Effector CD8-positive, alpha-beta T cell (primary cell): ENCODE data around the gene RSPH3.
"Not testable (repeated sequence)": the region's sequence is repeated elsewhere in the genome, so short reads cannot be mapped to it uniquely, and the experiment has no call there.

ENCODE experiments used
- DNase-seq: peaks from one replicate; lab custom pipeline; 2025; lab: John Stamatoyannopoulos, UW

RSPH3 gene

DNA sequence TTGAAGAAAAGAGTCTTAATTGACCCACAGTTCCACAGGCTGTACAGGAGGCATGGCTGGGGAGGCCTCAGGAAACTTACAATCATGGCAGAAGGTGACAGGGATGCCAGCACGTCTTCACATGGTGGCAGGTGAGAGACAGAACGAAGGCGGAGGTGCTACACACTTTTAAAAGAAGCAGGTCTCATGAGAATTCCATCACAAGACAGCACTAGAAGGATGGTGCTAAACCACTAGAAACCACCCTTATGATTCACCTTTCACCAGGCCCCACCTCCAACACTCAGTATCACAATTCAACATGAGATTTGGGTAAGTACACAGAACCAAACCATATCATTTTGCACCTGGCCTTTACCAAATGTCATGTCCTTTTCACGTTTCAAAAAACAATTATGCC, 23.9 kb upstream of the RSPH3 start:
- no peak for DNase-seq

DNA sequence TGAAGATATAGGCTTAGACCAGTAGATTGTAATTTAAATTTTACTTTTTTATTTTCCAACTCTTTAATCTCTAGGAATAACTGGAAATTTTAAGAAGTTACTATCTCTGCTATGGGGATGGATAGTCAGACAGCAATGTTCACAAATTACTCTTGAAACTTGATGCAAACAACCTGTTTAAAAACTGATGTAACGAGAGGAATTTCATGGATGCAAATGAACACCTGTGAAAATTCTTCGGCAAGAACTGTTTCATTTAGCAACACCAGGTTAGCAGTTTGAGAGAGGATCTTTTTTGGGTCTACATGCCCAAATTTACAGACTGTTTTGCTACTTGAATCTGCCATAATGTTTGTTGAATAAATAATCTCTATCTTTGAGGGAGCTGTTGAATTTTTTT, 20.0 kb upstream of the RSPH3 start:
- DNase-seq: no peak

DNA sequence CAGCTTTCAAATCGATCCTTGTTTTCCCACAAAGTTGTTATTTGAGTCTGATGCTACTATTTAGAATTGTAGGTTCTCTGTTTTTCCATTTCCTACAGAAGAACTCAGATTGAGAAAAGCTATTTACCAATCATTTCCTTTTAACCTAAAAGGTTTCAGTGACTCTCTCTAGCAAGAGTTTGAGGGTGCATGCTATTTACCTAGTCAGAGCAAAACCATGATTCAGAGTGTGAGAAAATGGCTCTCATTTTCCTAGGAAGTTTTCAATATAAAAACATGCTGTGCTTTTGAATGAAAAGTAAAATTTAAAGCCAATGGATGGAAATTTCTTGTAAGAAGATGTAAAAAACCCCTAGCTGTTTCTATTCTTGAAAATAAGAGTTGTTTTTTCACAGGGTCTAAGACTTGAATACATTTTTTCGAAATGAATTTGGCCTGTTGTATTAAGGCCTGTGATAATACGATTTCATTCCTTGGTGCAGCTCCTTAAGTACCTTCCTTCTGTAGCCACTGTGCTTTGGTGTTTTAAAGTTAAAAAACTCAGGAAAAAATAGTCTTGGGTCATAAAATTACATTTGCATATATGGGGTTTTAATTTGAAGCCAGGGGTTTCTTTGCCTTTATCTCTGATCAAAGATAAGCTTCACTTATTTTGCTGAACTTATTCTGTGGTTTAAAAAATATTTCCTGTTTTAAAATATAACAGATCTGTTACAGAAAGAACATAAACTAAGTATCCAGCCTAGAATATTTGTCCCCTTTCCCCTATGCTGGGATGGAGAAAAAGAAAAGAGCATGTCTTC, 18.0 kb upstream of the RSPH3 start:
- DNase-seq: no peak

DNA sequence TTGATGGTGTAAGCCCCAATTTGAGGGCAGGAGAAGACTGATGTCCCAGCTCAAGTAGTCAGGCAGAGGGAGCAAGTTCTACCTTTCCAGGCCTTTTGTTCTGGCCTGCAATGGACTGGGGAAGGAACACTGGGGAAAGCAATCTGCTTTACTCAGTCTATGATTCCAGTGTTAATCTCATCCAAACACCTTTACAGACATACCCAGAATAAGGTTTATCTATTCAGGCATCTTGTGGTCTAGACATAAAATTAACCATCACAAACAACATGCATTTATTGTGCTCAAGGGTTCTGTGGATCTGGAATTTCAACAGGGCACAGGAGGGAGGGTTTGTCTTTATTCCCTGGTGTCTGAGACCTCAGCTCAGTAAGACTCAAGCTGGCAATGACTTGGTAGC, 14.4 kb upstream of the RSPH3 start:
- DNase-seq: no peak

DNA sequence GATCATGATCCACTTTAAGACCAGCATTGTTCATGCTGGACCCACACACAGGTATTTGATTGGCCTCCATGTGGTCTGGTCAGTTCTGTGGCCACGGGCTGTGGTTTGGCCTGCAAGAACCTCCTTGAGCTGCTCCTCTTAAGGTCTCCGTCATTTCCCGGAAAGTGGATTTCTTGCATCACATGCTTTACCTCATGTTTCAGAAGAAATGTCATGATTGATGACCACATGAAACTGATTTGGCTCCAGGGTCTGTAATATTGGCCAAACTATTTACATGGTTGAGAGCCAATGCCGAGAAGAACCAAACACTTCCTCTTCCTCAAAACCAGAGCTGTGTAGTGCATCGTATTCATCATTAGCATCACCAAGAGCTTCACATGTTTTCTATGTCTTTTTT, 13.2 kb upstream of the RSPH3 start:
- no peak for DNase-seq

DNA sequence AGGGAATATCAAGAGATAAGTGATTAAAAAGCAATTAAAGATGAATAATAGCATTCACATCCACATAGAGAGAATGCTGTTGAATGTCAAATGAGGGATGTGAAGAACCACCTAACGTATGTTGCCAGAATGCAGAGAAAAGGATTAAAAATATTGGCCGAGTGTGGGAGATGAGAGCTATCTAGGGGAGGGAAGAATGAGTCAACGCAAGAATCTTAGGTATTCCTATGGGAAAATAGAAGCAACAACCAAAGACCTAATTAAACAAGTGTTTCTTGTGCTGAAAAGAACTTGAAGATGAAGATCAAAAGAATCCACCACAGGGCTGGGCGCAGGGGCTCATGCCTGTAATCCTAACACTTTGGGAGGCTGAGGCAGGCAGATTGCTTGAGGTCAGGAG, 12.2 kb upstream of the RSPH3 start:
- no peak for DNase-seq

DNA sequence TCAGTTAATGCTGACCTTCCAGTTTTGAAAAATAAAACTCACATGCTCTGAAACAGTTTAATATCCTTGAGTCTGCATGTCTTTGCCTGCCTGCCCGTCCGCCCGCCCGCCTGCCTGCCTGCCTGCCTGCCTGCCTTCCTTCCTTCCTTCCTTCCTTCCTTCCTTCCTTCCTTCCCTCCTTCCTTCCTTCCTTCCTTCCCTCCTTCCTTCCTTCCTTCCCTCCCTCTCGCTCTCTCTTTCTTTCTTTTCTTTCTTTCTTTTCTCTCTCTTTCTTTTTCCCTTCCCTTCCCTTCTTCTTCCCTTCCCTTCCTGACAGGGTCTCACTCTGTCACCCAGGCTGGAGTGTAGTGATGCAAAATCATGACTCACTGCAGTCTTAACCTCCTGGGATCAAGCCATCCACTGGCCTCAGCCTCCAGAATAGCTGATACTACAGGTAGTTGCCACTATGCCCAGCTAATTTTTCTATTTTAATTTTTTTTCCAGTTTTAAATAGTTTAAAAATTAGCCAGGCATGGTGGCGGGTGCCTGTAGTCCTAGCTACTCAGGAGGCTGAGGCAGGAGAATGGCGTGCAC, 10.1 kb upstream of the RSPH3 start:
- not testable (repeated sequence) for DNase-seq

DNA sequence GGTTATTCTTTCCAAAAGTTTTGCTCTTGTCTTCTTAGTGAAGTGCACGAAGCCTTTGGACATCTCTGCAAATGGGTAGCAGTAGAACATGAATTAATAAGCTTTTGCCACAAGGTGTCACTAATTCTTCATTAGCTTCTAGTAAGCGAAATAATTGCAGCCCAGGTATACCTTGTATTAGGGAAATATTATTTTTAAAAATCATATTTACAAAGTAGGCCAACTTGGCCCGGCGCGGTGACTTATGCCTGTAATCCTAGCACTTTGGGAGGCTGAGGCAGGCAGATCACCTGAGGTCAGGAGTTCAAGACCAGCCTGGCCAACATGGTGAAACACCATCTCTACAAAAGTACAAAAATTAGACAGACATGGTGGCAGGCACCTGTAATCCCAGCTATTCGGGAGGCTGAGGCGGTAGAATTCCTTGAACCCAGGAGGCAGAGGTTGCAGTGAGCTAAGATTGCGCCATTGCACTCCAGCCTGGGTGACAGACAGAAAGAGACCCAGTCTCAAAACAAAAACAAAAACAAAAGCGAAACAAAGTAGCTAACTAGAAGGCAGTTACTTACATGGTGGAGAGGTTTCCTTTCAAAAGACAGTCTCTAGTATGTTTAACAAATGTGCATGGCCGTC, 8.8 kb upstream of the RSPH3 start:
- DNase-seq: no peak

DNA sequence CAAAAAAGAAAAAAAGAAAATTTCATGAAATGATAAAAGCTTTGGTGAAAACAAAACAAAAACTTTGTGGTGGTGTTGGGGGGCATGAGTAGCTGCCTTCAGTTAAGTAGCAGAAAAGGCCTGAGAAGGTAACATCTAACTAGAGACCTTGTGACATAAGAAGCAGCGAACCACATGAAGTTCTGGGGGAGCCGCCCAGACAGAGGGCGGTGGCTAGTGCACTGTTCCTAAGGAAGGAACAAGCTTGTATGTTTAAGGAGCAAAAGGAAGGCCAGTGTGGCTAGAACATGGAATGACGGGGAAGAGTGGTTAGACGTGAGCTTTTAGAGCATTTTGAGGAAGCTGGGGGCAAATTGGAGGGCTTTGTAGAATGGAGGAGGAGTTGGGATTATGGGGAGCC, 7.5 kb upstream of the RSPH3 start:
- DNase-seq: no peak

DNA sequence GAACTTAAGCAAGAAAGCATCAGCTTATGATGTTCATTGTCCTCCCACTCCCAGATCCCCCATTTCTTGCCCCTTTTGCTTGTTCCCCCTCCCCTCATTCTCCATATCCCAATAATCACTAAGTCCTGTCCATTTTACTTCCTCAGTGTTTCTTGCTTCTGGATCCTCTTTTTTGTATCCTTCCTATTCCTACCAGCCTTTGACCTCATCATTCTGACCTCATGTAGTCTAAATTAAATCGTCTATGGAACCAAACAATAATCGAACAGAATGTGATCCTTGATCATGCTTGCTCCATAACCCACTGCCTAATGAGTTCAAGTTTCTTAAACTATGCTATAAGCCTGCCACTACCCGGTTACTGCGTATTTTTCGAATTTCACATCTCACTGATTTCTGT, 5.4 kb upstream of the RSPH3 start:
- DNase-seq: no peak

DNA sequence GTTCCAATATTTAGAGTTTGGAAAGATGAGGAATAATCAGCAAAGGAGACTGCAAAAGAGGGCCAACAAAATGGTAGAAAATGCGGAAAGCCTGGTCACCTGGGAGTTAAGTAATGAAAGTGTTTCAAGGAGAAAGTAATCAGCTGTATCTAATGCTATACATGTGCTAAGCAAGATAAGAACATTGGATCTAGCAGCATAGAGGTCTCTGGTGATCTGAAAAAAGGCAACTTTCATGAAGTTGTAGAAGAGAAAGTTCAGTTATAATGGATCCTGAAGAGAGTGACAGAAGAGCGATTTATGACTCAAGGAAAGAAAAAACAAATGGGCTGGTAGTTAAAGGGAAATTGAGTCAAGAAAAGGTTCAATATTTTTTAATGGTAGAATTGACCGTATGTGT, 4.6 kb upstream of the RSPH3 start:
- no peak for DNase-seq

DNA sequence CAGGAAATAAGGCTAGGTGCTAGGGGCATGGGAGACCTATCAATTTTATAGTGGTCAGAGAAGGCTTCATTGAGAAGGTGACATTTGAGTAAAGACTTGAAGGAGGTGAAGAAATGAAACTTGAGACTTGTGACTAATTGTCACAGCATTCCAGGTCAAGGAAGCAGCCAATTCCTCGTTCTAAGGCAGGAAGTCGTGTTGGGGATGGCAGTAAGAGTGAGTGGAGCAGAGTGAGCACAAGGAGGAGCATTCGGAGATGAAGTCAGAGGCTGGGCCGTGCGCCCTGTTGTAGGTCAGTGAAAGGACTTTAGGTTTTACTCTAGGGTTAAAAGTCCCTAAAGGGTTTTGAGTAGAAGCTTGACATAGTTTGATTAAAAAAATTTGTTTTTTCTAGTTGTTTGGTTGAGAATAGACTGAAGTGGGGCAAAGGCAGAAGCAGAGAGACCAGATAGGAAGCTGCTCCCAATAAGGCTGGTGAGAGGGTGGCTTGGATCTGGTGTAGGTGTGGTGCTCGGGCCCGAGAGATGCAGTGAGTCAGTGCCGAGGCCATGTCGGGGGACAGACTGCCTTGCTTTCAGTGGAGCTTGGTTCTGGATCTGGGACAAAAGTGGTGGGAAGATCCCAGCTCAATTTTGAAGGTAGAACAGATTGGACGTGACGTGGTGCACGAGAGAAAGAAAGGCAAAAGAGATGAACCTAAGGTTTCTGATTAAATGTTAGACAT, 2.6 kb upstream of the RSPH3 start:
- DNase-seq: no peak

DNA sequence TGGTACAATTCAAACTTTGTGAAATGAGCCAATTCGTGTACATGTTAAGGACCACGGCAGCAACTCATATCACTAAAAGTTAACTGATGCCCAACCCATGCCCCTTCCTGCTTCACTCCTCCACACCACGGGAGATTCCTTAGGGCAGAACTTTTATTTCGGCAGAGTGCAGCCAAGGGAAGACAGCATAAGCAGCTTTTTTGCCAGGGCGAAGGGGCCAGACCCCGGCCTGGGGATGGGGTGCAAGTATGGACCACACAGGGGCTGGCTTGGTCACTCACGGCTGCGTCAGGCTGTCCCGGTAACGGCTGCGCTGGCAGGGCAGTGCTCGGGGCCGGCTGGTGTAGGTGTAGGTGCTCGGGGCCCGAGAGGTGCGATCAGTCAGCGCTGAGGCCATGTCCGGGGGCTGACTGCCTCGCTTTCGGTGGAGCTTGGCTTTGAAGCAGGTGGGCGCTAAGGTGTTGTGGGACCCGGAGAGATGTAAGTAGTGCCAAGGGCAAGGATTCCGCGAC, 792 bp downstream of the RSPH3 start:
- DNase-seq: no peak

DNA sequence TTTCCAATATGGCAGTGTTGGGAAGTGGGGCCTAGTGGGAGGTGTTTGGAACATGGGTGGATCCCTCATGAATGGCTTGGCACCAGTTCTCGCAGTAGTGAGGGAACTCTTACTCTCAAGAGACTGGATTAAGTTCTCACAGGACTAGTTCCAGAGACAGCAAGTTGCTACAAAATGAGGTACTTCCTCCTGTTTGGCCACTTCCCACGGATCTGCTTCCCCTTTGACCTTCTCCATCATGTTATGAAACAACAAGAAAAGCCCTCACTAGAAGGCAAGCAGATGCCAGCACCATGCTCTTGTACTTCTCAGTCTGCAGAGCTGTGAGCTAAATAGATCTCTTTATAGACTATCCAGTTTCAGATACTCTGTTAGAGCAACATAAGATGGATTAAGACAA, 3.1 kb downstream of the RSPH3 start:
- no peak for DNase-seq

DNA sequence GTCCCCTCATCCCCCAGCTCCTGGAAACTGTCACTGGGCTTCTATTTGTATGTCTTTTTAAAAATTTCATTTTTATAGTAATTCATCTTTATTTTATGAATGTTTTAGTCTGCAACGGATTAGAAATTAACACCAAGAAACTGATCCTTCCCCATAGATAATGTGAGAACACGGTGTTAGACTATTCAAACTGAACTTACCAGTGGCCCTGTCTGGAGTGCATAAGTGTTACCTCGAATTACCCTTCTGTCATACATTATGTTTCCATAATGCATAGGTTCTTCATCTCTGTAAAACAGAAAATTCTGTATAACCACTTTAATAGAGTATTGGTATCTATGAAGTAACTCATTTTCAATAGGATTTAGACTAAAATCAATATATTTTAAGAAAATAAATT, 6.4 kb downstream of the RSPH3 start:
- DNase-seq: no peak

DNA sequence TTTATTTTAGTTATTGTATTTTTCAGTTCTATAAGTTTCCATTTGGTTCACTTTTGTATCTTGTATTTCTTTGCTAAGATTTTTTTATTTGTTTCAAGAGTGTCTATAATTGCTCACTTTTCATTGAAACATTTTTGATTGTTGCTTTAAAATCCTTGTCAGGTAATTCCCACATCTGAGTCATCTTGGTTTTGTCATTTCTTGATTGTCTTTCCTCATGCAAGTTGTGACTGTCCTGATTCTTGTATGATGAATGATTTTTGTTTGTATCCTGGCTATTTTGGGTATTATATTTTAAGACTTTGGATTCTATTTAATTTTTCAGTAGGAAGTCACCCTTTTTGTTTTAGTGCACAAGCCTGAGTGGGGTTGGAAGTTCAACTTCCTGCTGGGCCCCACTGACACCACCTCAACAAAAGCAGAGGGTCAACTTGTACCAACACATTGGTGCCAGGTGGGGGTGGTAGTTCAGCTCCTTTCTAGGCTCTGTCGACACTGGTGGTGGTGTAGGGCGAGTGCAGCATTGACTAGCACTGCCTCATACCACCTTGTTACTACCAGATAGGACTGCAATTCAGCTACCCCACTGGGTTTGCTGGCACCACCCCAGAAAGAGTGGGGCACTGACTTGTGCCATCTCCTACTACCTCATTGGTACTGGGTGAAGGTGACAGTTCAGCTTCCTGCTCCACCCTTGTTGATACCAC, 8.8 kb downstream of the RSPH3 start:
- DNase-seq: no peak

DNA sequence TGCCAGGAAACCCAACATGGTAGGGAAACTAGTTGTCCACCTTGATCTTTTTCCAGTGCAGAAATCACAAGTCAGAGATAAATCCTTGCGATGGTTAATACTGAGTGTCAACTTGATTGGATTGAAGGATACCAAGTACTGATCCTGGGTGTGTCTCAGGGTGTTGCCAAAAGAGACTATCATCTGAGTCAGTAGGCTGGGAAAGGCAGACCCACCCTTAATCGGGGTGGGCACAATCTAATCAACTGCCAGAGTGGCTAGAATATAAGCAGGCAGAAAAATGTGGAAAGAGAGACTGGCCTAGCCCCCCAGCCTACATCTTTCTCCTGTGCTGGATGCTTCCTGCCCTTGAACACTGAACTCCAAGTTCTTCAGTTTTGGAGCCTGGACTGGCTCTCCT, 10.3 kb downstream of the RSPH3 start:
- not testable (repeated sequence) for DNase-seq

DNA sequence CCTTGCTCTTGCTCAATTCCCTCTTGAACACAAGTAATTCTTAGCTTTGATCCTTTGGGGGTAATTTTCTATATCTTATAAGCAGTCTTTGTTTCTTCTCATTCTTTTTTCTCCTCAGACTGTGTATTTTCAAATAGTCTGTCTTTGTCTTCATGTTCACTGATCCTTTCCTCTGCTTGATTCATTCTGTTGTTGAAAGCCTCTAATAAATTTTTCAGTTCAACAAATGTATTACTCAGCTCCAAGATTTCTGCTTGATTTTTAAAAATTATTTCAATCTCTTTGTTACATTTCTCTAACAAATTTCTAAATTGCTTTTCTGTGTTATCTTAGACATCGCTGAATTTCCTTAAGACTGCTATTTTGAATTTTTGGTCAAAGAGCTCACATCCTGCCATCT, 11.5 kb downstream of the RSPH3 start:
- DNase-seq: no peak

DNA sequence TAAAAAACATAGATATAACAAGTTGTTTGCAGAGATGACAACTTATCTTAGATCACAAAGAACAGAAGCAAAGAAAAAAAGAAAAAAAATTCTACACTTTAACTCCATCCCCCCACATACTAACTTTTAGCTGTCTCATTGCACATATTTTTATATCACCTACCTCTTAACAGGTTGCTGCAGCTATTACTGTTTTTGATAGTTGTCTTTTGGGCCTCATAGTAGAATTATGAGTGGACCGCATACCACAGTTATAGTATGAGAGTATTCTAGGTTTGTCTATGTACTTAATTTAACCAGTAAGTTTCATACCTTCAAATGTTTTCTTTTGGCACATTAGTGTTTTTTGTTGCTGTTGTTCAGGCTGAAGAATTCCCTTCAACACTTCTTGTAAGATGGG, 12.3 kb downstream of the RSPH3 start:
- DNase-seq: no peak

DNA sequence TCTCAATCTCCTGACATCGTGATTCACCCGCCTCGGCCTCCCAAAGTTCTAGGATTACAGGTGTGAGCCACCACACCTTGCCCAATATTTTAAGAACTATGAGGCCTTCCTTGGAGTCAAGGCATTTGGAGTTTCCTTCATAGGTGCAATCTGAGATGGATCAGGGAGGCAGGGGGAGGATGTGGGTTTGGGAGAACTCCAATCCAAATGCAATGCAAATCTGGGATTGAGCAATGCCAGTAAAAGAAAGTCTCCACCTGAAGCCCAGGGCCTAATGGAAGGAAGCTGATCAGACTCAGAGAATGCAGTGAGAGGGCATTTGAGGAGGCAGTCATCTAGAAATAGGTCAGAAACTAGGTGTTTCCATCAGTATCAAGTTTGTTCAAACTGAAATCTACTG, 21.2 kb downstream of the RSPH3 start:
- DNase-seq: no peak

DNA sequence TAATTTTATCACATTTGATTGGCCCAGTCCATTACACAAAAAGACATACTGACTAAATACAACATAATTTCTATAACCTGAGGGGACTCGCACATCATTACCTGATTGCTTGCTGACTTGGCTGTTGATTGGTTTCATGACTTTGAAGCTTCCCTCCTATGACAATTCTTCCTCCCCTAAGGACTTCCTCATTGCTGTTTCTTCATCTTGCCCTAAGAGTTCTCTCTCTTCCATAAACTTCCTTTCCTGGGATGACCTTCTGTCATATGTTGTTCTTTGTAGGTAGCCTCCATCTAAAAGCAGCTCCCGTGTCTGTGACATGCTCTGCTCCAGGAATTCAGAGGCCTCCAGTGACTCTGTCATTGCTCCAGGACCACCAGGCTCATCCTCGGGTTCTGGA, 22.6 kb downstream of the RSPH3 start:
- no peak for DNase-seq
